HepG2 (cell line): Measurements from ENCODE around the gene PNP. TPM values are rescaled to one million over a fixed set of nuclear protein-coding genes. Genes with fewer than 3 reads are reported as not detected.

Experiments used
- BRD4 ChIP-seq: sonication (generic); formaldehyde crosslinking; IDR thresholded peaks from 2 replicates; pipeline ENCODE4 v1.4.0; 2020; ENCODE audit warnings: missing genetic modification reagents
- E2F2 ChIP-seq: sonication (generic); formaldehyde crosslinking; IDR thresholded peaks from 2 replicates; pipeline ENCODE4 v1.4.0; 2020; ENCODE audit warnings: missing genetic modification reagents, borderline replicate concordance
- GTF2F1 ChIP-seq: fragments of 150-350 bp; IDR thresholded peaks from 2 replicates; pipeline ENCODE4 v1.6.1; 2014; ENCODE audit warnings: low read length
- KLF13 ChIP-seq: sonication (generic); formaldehyde crosslinking; IDR thresholded peaks from 2 replicates; pipeline ENCODE4 v1.4.0; 2020; ENCODE audit warnings: mild to moderate bottlenecking, missing genetic modification reagents
- MEIS1 ChIP-seq: sonication (generic); formaldehyde crosslinking; IDR thresholded peaks from 2 replicates; pipeline ENCODE4 v1.9.0; 2021; ENCODE audit warnings: mild to moderate bottlenecking, missing genetic modification reagents, moderate library complexity, borderline replicate concordance
- RAD21 ChIP-seq: fragments of 450-650 bp; formaldehyde crosslinking; IDR thresholded peaks from 2 replicates; pipeline ENCODE4 v1.5.0; 2020; ENCODE audit warnings: mild to moderate bottlenecking
- SCMH1 ChIP-seq: sonication (generic); formaldehyde crosslinking; IDR thresholded peaks from 2 replicates; pipeline ENCODE4 v1.9.0; 2021; ENCODE audit warnings: missing genetic modification reagents, mild to moderate bottlenecking, borderline replicate concordance
- SNAPC2 ChIP-seq: sonication (generic); formaldehyde crosslinking; IDR thresholded peaks from 2 replicates; pipeline ENCODE4 v1.8.1; 2022; ENCODE audit warnings: mild to moderate bottlenecking, missing genetic modification reagents
- STAT5B ChIP-seq: sonication (generic); formaldehyde crosslinking; IDR thresholded peaks from 2 replicates; pipeline ENCODE4 v1.4.0; 2020; ENCODE audit warnings: missing genetic modification reagents
- TCF12 ChIP-seq, 2 experiments: fragments of 450-650 bp in 1 of 2; sonication (generic) in 1 of 2; formaldehyde crosslinking in 1 of 2; IDR thresholded peaks; 2 replicates each; pipeline versions ENCODE4 v1.6.1 to v1.8.0; 2017 to 2022; ENCODE audit warnings: antibody characterized with exemption in 1 of 2, mild to moderate bottlenecking in 1 of 2, missing genetic modification reagents in 1 of 2, moderate library complexity in 1 of 2
- THRA ChIP-seq: sonication (generic); formaldehyde crosslinking; IDR thresholded peaks from 2 replicates; pipeline ENCODE4 v1.4.0; 2020; ENCODE audit warnings: missing genetic modification reagents, borderline replicate concordance
- USF2 ChIP-seq, 2 experiments: sonication (generic) in 1 of 2; formaldehyde crosslinking in 1 of 2; IDR thresholded peaks; 2 replicates each; pipeline versions ENCODE4 v1.5.1 to v1.6.1; 2011 to 2020; ENCODE audit warnings: borderline replicate concordance in 1 of 2, low read depth in 1 of 2, low read length in 1 of 2, mild to moderate bottlenecking in 1 of 2, missing genetic modification reagents in 1 of 2, moderate library complexity in 1 of 2
- ZBTB7A ChIP-seq: sonication (generic); formaldehyde crosslinking; IDR thresholded peaks from 2 replicates; pipeline ENCODE4 v1.8.0; 2022; ENCODE audit warnings: mild to moderate bottlenecking, missing genetic modification reagents
- ZMYM4 ChIP-seq: sonication (generic); formaldehyde crosslinking; IDR thresholded peaks from 2 replicates; pipeline ENCODE4 v1.8.1; 2023; ENCODE audit warnings: mild to moderate bottlenecking, missing genetic modification reagents
- ZNF160 ChIP-seq: sonication (generic); formaldehyde crosslinking; IDR thresholded peaks from 2 replicates; pipeline ENCODE4 v1.8.0; 2022; ENCODE audit warnings: mild to moderate bottlenecking, inconsistent platforms, missing genetic modification reagents
- ZNF275 ChIP-seq: sonication (generic); formaldehyde crosslinking; IDR thresholded peaks from 2 replicates; pipeline ENCODE4 v1.8.0; 2022; ENCODE audit warnings: missing genetic modification reagents, mild to moderate bottlenecking, inconsistent platforms, borderline replicate concordance
- ZNF414 ChIP-seq: sonication (generic); formaldehyde crosslinking; IDR thresholded peaks from 2 replicates; pipeline ENCODE4 v1.5.0; 2020; ENCODE audit warnings: missing genetic modification reagents
- ZNF431 ChIP-seq: sonication (generic); formaldehyde crosslinking; IDR thresholded peaks from 2 replicates; pipeline ENCODE4 v1.9.0; 2022; ENCODE audit warnings: missing genetic modification reagents, low read depth, mild to moderate bottlenecking, borderline replicate concordance
- ZNF580 ChIP-seq: IDR thresholded peaks from 2 replicates; pipeline ENCODE4 v1.6.1; 2016; ENCODE audit warnings: low read depth, borderline replicate concordance
- ZNF703 ChIP-seq: sonication (generic); formaldehyde crosslinking; IDR thresholded peaks from 2 replicates; pipeline ENCODE4 v1.5.1; 2020; ENCODE audit warnings: missing genetic modification reagents, mild to moderate bottlenecking, moderate library complexity, borderline replicate concordance
- polyA plus RNA-seq, 8 experiments: library from polyadenylated mRNA; depleted of rRNA in 3 of 8; stranded (reverse) in 7 of 8; unstranded in 1 of 8; fragments of >200 nt; fragmentation: Illumina TruSeq in 4 of 8; extraction: Trizol in 4 of 8; gene quantifications; 2 replicates each; pipeline versions ENCODE4 v1.2.1 to v1.2.3, GENCODE V29; 2011 to 2016; ENCODE audit warnings: low read depth in 4 of 8, missing spikeins in 1 of 8, mixed read lengths in 1 of 8; ENCODE audit not compliant: insufficient read depth in 1 of 8
- total RNA-seq, 5 experiments: library from RNA; depleted of rRNA; stranded (reverse); fragments of >200 nt; fragmentation: Illumina TruSeq; extraction: Trizol; gene quantifications; 2 replicates each; pipeline ENCODE4 v1.2.3, GENCODE V29; 2016; ENCODE audit warnings: low read depth in 1 of 5

PNP gene
- total and polyA plus RNA-seq, 2 of the 13 experiments (the other 11 are each of a cell fraction or from before 2014, with no cell fraction given) = 45.4 to 74.8 TPM

GRCh38 chr14:20454516-20455354, 14.5 kb upstream of the PNP start, which contains the start of the genes APEX1 and OSGEP (continued):
- TF ChIP-seq KLF13 (CRISPR knock-in tag) (no peak; the same call in 1 of the 2 replicates), SCMH1 (CRISPR knock-in tag) (no peak), SNAPC2 (peak; percentile 77; the same call in 1 of the 2 replicates), ZMYM4 (CRISPR knock-in tag) (peak; percentile 96), ZNF414 (CRISPR knock-in tag) (0 out of 2 replicates have a peak, but pooled peaks have one; percentile 68), GTF2F1 (peak; percentile 96), RAD21 (peak; percentile 63; the same call in 1 of the 2 replicates), MEIS1 (CRISPR knock-in tag) (0 out of 2 replicates have a peak, but pooled peaks have one; percentile 32), ZBTB7A (CRISPR knock-in tag) (peak; percentile 72), STAT5B (no peak), ZNF580 (CRISPR knock-in tag) (peak; percentile 70), ZNF703 (CRISPR knock-in tag) (no peak), ZNF431 (CRISPR knock-in tag) (no peak; the same call in 1 of the 2 replicates), USF2 (IDR thresholded peaks at IDR 0.05; ENCODE audit: low read depth, low read length) (peak; percentile 100), USF2 (CRISPR knock-in tag; IDR thresholded peaks at IDR 0.05; ENCODE audit: borderline replicate concordance) (peak; percentile 100), TCF12 (IDR thresholded peaks at IDR 0.05) (no peak), TCF12 (CRISPR knock-in tag; IDR thresholded peaks at IDR 0.05) (no peak), E2F2 (peak; percentile 88; the same call in 1 of the 2 replicates), THRA (CRISPR knock-in tag) (no peak; the same call in 1 of the 2 replicates), BRD4 (CRISPR knock-in tag) (no peak; the same call in 1 of the 2 replicates), ZNF275 (CRISPR knock-in tag) (peak; percentile 87), ZNF160 (CRISPR knock-in tag) (no peak; the same call in 1 of the 2 replicates)
